ENCODE data around the gene ARAP3. TPM values are rescaled to one million over a fixed set of nuclear protein-coding genes. Genes with fewer than 3 reads are reported as not detected.

ARAP3 gene
- total and polyA plus RNA-seq, 9 of the 15 experiments (the other 6 are each of a cell fraction or from before 2014, with no cell fraction given) = 0.83 to 25.7 (median 6.4) TPM

GRCh38 chr5:141691867-141692532, 10.0 kb upstream of the ARAP3 start (continued):
- TF ChIP-seq ZNF589 (CRISPR knock-in tag; IDR thresholded peaks at IDR 0.05; ENCODE audit: low read depth) = no peak
- no peak for TF ChIP-seq CGGBP1 (CRISPR knock-in tag; IDR thresholded peaks at IDR 0.05)
- TF ChIP-seq TEAD1 (CRISPR knock-in tag; IDR thresholded peaks at IDR 0.05) = no peak
- TF ChIP-seq PCBP2 (IDR thresholded peaks at IDR 0.05; ENCODE audit: low read depth, low read length, poor library complexity, severe bottlenecking) = no peak
- TF ChIP-seq, protein P1, sequence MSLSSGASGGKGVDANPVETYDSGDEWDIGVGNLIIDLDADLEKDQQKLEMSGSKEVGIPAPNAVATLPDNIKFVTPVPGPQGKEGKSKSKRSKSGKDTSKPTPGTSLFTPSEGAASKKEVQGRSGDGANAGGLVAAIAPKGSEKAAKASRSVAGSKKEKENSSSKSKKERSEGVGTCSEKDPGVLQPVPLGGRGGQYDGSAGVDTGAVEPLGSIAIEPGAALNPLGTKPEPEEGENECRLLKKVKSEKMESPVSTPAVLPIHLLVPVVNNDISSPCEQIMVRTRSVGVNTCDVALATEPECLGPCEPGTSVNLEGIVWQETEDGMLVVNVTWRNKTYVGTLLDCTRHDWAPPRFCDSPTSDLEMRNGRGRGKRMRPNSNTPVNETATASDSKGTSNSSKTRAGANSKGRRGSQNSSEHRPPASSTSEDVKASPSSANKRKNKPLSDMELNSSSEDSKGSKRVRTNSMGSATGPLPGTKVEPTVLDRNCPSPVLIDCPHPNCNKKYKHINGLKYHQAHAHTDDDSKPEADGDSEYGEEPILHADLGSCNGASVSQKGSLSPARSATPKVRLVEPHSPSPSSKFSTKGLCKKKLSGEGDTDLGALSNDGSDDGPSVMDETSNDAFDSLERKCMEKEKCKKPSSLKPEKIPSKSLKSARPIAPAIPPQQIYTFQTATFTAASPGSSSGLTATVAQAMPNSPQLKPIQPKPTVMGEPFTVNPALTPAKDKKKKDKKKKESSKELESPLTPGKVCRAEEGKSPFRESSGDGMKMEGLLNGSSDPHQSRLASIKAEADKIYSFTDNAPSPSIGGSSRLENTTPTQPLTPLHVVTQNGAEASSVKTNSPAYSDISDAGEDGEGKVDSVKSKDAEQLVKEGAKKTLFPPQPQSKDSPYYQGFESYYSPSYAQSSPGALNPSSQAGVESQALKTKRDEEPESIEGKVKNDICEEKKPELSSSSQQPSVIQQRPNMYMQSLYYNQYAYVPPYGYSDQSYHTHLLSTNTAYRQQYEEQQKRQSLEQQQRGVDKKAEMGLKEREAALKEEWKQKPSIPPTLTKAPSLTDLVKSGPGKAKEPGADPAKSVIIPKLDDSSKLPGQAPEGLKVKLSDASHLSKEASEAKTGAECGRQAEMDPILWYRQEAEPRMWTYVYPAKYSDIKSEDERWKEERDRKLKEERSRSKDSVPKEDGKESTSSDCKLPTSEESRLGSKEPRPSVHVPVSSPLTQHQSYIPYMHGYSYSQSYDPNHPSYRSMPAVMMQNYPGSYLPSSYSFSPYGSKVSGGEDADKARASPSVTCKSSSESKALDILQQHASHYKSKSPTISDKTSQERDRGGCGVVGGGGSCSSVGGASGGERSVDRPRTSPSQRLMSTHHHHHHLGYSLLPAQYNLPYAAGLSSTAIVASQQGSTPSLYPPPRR (CRISPR knock-in tag; IDR thresholded peaks at IDR 0.05; ENCODE audit: borderline replicate concordance) = no peak; the same call in 1 of the 2 replicates
- TF ChIP-seq BRD9 (IDR thresholded peaks at IDR 0.05; ENCODE audit: low read depth, partially characterized antibody) = no peak
- no peak for TF ChIP-seq PHF20 (IDR thresholded peaks at IDR 0.05; ENCODE audit: partially characterized antibody)
- peak; percentile 96 for TF ChIP-seq RBM25 (IDR thresholded peaks at IDR 0.05; ENCODE audit: low read depth, low read length, severe bottlenecking)
- peak; percentile 94 to 95 for TF ChIP-seq RAD21 (CRISPR knock-in tag; conservative IDR thresholded peaks at IDR 0.05 in 1 of 2, IDR thresholded peaks at IDR 0.05 in 1 of 2)
- TF ChIP-seq SMARCA5 (IDR thresholded peaks at IDR 0.05) = peak; percentile 99
- TF ChIP-seq MEF2A (IDR thresholded peaks at IDR 0.05; ENCODE audit: control insufficient read depth, low read depth, low read length) = no peak
- TF ChIP-seq TBL1XR1 (IDR thresholded peaks at IDR 0.05; ENCODE audit: low read length in 2 of 2) = 0 out of 4 replicates have a peak, but pooled peaks of 1 of the 2 experiments have one; percentile 22
- peak; percentile 44; the same call in 1 of the 2 replicates for TF ChIP-seq NBN (IDR thresholded peaks at IDR 0.05; ENCODE audit: low read depth)
- TF ChIP-seq ZNF586 (CRISPR knock-in tag; conservative IDR thresholded peaks at IDR 0.05) = no peak
- TF ChIP-seq ARID2 (IDR thresholded peaks at IDR 0.05) = peak; percentile 60; the same call in 1 of the 2 replicates
- TF ChIP-seq, protein P2, sequence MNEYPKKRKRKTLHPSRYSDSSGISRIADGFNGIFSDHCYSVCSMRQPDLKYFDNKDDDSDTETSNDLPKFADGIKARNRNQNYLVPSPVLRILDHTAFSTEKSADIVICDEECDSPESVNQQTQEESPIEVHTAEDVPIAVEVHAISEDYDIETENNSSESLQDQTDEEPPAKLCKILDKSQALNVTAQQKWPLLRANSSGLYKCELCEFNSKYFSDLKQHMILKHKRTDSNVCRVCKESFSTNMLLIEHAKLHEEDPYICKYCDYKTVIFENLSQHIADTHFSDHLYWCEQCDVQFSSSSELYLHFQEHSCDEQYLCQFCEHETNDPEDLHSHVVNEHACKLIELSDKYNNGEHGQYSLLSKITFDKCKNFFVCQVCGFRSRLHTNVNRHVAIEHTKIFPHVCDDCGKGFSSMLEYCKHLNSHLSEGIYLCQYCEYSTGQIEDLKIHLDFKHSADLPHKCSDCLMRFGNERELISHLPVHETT (CRISPR knock-in tag; conservative IDR thresholded peaks at IDR 0.05 in 1 of 2, IDR thresholded peaks at IDR 0.05 in 1 of 2) = peak in 1 of 2 experiments; percentile 0; a peak in 2 of 4 replicates
- no peak for TF ChIP-seq ETV6 (IDR thresholded peaks at IDR 0.05; ENCODE audit: borderline replicate concordance in 1 of 2, low read depth in 2 of 2, low read length in 1 of 2)
- TF ChIP-seq ETV6 (CRISPR knock-in tag; IDR thresholded peaks at IDR 0.05; ENCODE audit: borderline replicate concordance) = no peak
- TF ChIP-seq HDAC2 (IDR thresholded peaks at IDR 0.05) = peak; percentile 95
- no peak for TF ChIP-seq GTF2F1 (IDR thresholded peaks at IDR 0.05; ENCODE audit: low read depth, low read length)
- peak; percentile 57; the same call in 1 of the 2 replicates for TF ChIP-seq BHLHE40 (IDR thresholded peaks at IDR 0.05; ENCODE audit: low read length)
- TF ChIP-seq C11orf30 (IDR thresholded peaks at IDR 0.05; ENCODE audit: low read depth) = no peak

Data from K562 (cell line).